Skeletal muscle satellite cell (primary cell): ENCODE results near the gene PTGES3L.
"Not testable (repeated sequence)": the region's sequence is repeated elsewhere in the genome, so short reads cannot be mapped to it uniquely, and the experiment has no call there.

Experiments
- H3K27me3 ChIP-seq: 2 replicates; pipeline ENCODE4 v1.7.0; 2013; ENCODE audit warnings: low read length; ENCODE audit not compliant: control insufficient read depth, insufficient read depth
- H3K36me3 ChIP-seq: 2 replicates; pipeline ENCODE4 v1.7.0; 2013; ENCODE audit warnings: mild to moderate bottlenecking, control low read depth, low read length; ENCODE audit not compliant: insufficient read depth
- H3K4me1 ChIP-seq: 2 replicates; pipeline ENCODE4 v1.7.0; 2013; ENCODE audit warnings: low read length; ENCODE audit not compliant: control insufficient read depth, insufficient read depth
- H3K4me2 ChIP-seq: 2 replicates; pipeline ENCODE4 v1.7.0; 2013; ENCODE audit warnings: mild to moderate bottlenecking, low read length
- H3K4me3 ChIP-seq: 2 replicates; pipeline ENCODE4 v1.7.0; 2013; ENCODE audit warnings: low read length
- H3K9ac ChIP-seq: 2 replicates; pipeline ENCODE4 v1.7.0; 2013; ENCODE audit warnings: mild to moderate bottlenecking, low read depth, low read length, moderate library complexity
- H3K9me3 ChIP-seq: replicated peaks from 2 replicates; pipeline ENCODE4 v1.7.0; 2013; ENCODE audit warnings: mild to moderate bottlenecking, control low read depth, low read length

Gene PTGES3L

DNA sequence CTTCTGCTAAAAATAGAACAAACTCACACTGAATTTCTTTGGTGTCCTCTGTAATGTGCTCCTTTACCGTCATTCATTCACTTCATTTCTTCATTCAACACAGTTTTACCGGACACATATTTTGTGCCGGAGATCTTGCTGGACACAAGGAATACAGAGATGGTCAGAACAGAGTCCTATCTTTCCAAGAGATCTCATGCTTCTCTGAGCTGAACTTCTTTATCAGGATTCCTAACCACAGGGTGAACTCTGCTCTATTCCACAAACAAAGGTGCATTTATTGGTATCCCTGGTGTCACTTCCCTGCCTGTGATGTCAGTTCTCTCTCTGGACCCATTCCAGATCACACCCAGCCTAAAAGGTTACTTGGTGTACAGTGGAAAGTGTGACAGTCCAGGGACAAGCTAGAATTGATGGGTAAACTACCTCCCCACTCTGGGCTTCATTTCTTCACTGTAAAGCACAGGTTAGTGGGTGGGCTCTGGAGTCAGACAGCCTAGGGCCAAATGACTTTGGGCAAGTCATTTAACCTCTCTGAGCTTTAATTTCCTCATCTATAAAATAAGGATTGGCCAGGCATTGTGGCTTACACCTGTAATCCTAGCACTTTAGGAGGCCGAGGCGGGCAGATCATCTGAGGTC, 30.9 kb upstream of the PTGES3L start:
- H3K4me1 ChIP-seq, result peaks cover 3% of the 10 kb centered on the region
- H3K36me3 ChIP-seq, result peaks cover 25% of the 10 kb centered on the region
- H3K9me3 ChIP-seq, result no peaks in the 10 kb centered on the region
- no peak overlapping the region for H3K4me3 ChIP-seq
- no peak overlapping the region for H3K9ac ChIP-seq
- H3K4me2 ChIP-seq, result no peak overlapping the region
- H3K27me3 ChIP-seq, result no peaks in the 10 kb centered on the region

GRCh38 chr17:43006639-43007551, 27.0 kb upstream of the PTGES3L start, which contains the start of gene IFI35:
Gene IFI35, plus strand, starts transcription at chr17:43006784. Its CDS starts 164 bp downstream, at chr17:43006948.
- Histone ChIP-seq H3K4me1 (peaks cover 24% of the 10 kb centered on the region), H3K4me3 (peak within 1 kb of the TSS; percentile 90), H3K36me3 (peaks cover 20% of the 10 kb centered on the region), H3K9ac (peak within 1 kb of the TSS; percentile 91), H3K9me3 (no peaks in the 10 kb centered on the region), H3K4me2 (peak within 1 kb of the TSS; percentile 99), H3K27me3 (no peaks in the 10 kb centered on the region)

- H3K4me3 ChIP-seq, result no peak overlapping the region
- no peak overlapping the region for H3K9ac ChIP-seq
- H3K4me1 ChIP-seq, result peaks cover 49% of the 10 kb centered on the region
- H3K9me3 ChIP-seq, result no peaks in the 10 kb centered on the region
- no peaks in the 10 kb centered on the region for H3K27me3 ChIP-seq
- peaks cover 47% of the 10 kb centered on the region for H3K36me3 ChIP-seq
- no peak overlapping the region for H3K4me2 ChIP-seq
Observed at GRCh38 chr17:43003542-43004172, 23.8 kb upstream of the PTGES3L start.

DNA sequence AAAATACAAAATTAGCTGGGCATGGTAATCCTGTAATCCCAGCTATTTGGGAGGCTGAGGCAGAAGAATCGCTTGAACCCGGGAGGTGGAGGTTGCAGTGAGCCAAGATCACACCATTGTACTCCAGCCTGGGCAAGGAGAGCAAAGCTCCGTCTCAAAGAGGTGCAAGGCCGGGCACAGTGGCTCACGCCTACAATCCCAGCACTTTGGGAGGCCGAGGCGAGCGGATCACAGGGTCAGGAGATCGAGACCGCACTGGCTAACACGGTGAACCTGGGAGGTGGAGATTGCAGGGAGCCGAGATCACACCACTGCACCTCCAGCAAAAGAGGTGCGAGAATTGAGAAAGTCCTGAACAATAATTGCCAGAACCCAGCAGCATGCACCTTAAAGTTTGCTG, 21.0 kb upstream of the PTGES3L start:
- Histone ChIP-seq H3K4me1 (peaks cover 54% of the 10 kb centered on the region), H3K4me2 (peak overlapping the region; percentile 49), H3K36me3 (peaks cover 47% of the 10 kb centered on the region)
- H3K9me3 ChIP-seq, H3K4me3 ChIP-seq, H3K9ac ChIP-seq, H3K27me3 ChIP-seq: not testable (repeated sequence)

GRCh38 chr17:42999003-42999525, 19.2 kb upstream of the PTGES3L start:
- Histone ChIP-seq H3K9ac (peak overlapping the region; percentile 99), H3K27me3 (no peaks in the 10 kb centered on the region), H3K4me3 (peak overlapping the region; percentile 92), H3K9me3 (no peaks in the 10 kb centered on the region), H3K36me3 (peaks cover 46% of the 10 kb centered on the region), H3K4me2 (peak overlapping the region; percentile 96), H3K4me1 (peaks cover 48% of the 10 kb centered on the region)

DNA sequence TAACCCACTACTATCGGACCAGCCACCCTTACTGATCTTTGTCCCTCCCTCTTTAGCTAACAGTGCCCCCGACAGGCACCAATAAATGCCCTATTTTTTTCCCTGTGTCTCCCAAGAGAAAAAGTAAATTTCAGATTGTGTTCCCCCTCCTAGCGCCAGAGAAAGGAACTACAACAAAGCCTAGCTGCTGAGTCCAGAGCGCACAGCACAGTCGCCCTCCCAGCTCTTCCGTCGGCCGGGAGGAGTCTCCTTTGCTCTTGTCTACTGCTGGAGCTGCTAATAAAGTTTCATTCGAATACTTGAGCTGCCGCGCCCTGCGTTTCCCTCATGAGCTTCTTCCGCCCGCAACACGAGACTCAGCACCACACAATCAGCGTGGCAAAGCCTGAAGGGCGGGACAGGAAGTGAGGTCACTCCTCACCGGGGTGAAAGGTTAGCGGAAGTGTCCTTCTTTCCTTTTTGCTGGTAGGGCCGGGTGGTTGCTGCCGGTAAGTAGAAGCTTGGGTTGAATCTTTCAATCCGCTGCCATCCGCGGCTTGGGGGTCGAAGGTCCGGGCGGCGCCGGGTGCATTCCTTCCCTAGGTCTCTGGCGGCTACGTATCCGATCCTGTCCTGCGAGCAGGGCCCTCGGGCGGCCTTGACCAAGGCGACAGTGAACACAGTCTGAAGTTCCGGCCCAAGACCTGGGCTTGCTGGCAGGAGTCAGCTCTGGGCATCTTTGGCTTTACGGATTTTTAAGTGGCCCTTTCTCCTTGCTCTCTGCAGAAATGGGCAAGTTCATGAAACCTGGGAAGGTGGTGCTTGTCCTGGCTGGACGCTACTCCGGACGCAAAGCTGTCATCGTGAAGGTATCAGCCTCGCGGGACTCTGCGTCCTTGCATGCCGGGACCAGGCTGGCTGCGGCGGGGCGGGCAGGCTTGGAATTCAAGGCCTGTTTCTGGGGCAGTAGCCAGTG, 18.4 kb upstream of the PTGES3L start, which contains the start of gene RPL27:
TSS of gene RPL27 (plus strand) at position 436 of the 955 bp plus-strand sequence. CDS start at position 768, 332 bp downstream.
- Histone ChIP-seq H3K9me3 (no peaks in the 10 kb centered on the region), H3K9ac (peak within 1 kb of the TSS; percentile 99), H3K36me3 (peaks cover 46% of the 10 kb centered on the region), H3K27me3 (no peaks in the 10 kb centered on the region), H3K4me3 (peak within 1 kb of the TSS; percentile 92), H3K4me1 (peaks cover 43% of the 10 kb centered on the region), H3K4me2 (peak within 1 kb of the TSS; percentile 96)

- Histone ChIP-seq H3K36me3 (peaks cover 46% of the 10 kb centered on the region), H3K9me3 (no peaks in the 10 kb centered on the region), H3K4me3 (peak overlapping the region; percentile 57), H3K9ac (peak overlapping the region; percentile 69), H3K27me3 (no peaks in the 10 kb centered on the region), H3K4me2 (peak overlapping the region; percentile 80), H3K4me1 (peaks cover 38% of the 10 kb centered on the region)
Observed at GRCh38 chr17:42997390-42997983, 17.6 kb upstream of the PTGES3L start.

GRCh38 chr17:42993913-42994312, 14.0 kb upstream of the PTGES3L start:
- H3K9ac ChIP-seq, H3K4me3 ChIP-seq, H3K27me3 ChIP-seq, H3K9me3 ChIP-seq, H3K4me2 ChIP-seq: not testable (repeated sequence)
- peaks cover 33% of the 10 kb centered on the region for H3K36me3 ChIP-seq
- peaks cover 34% of the 10 kb centered on the region for H3K4me1 ChIP-seq

- peaks cover 37% of the 10 kb centered on the region for H3K36me3 ChIP-seq
- H3K4me3 ChIP-seq, result no peak overlapping the region
Observed at GRCh38 chr17:42992872-42993271, 13.0 kb upstream of the PTGES3L start.

DNA sequence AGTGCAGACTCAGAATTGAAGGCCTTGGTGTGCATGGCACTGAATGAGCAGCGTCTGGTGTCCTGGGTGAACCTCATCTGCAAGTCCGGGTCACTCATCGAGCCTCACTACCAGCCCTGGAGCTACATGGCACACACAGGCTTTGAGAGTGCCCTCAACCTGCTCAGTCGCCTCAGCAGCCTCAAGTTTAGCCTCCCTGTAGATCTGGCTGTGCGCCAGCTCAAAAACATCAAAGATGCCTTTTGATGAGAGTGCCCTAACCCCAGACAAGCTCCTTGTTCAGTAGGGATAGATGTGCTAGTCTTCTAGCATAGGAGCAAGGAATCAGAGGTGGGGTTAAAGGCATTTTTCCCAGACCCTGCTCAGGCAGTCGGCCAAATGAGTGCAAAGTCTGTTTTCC, 11.6 kb upstream of the PTGES3L start:
- Histone ChIP-seq H3K4me1 (peaks cover 31% of the 10 kb centered on the region), H3K36me3 (peaks cover 44% of the 10 kb centered on the region), H3K27me3 (no peaks in the 10 kb centered on the region), H3K9ac (no peak overlapping the region), H3K4me2 (no peak overlapping the region), H3K9me3 (no peaks in the 10 kb centered on the region), H3K4me3 (peak overlapping the region; percentile 16)

More at GRCh38 chr17:42992872-42993271, 13.0 kb upstream of the PTGES3L start:
- H3K9me3 ChIP-seq, result no peaks in the 10 kb centered on the region
- no peaks in the 10 kb centered on the region for H3K27me3 ChIP-seq
- peaks cover 38% of the 10 kb centered on the region for H3K4me1 ChIP-seq
- no peak overlapping the region for H3K4me2 ChIP-seq
- H3K9ac ChIP-seq, result no peak overlapping the region
